TTC549 (cell line): ENCODE data around the gene TMC3.
"Not testable (repeated sequence)": the region's sequence is repeated elsewhere in the genome, so short reads cannot be mapped to it uniquely, and the experiment has no call there.

Experiments used
- FAIRE-seq: peaks from 2 replicates; lab custom pipeline; 2012; peaks lifted over from hg19 to GRCh38; lab: Jason Lieb, UNC

Gene TMC3

GRCh38 chr15:81384891-81385720, 11.1 kb upstream of the TMC3 start:
- FAIRE-seq: no peak

- no peak for FAIRE-seq
Observed at GRCh38 chr15:81381720-81382119, 7.7 kb upstream of the TMC3 start.

- FAIRE-seq: no peak
Observed at GRCh38 chr15:81380668-81381067, 6.7 kb upstream of the TMC3 start.

GRCh38 chr15:81380203-81380602, 6.2 kb upstream of the TMC3 start:
- no peak for FAIRE-seq

- no peak for FAIRE-seq
Observed at GRCh38 chr15:81379269-81379668, 5.3 kb upstream of the TMC3 start.

- FAIRE-seq: no peak
Observed at GRCh38 chr15:81378443-81378842, 4.4 kb upstream of the TMC3 start.

- FAIRE-seq: no peak
Observed at GRCh38 chr15:81377871-81378270, 3.9 kb upstream of the TMC3 start.

GRCh38 chr15:81376231-81376630, 2.2 kb upstream of the TMC3 start:
- no peak for FAIRE-seq

- no peak for FAIRE-seq
Observed at GRCh38 chr15:81375461-81375860, 1.4 kb upstream of the TMC3 start.

GRCh38 chr15:81373176-81373575, 837 bp downstream of the TMC3 start:
- no peak for FAIRE-seq

GRCh38 chr15:81372575-81372974, 1.4 kb downstream of the TMC3 start:
- FAIRE-seq: no peak

- FAIRE-seq: no peak
Observed at GRCh38 chr15:81363718-81364500, 10.1 kb downstream of the TMC3 start.

GRCh38 chr15:81363276-81363675, 10.7 kb downstream of the TMC3 start:
- FAIRE-seq: no peak

- no peak for FAIRE-seq
Observed at GRCh38 chr15:81362790-81363189, 11.2 kb downstream of the TMC3 start.

GRCh38 chr15:81361891-81362290, 12.1 kb downstream of the TMC3 start:
- FAIRE-seq: no peak

- FAIRE-seq: no peak
Observed at GRCh38 chr15:81360491-81360890, 13.5 kb downstream of the TMC3 start.

GRCh38 chr15:81358248-81358647, 15.8 kb downstream of the TMC3 start:
- FAIRE-seq: no peak

GRCh38 chr15:81357180-81357686, 16.8 kb downstream of the TMC3 start:
- no peak for FAIRE-seq

GRCh38 chr15:81356252-81356651, 17.8 kb downstream of the TMC3 start:
- FAIRE-seq: no peak

- FAIRE-seq: no peak
Observed at GRCh38 chr15:81351651-81352050, 22.4 kb downstream of the TMC3 start.

- FAIRE-seq: no peak
Observed at GRCh38 chr15:81349271-81349670, 24.7 kb downstream of the TMC3 start.

- FAIRE-seq: not testable (repeated sequence)
Observed at GRCh38 chr15:81348691-81349090, 25.3 kb downstream of the TMC3 start.

GRCh38 chr15:81347910-81348309, 26.1 kb downstream of the TMC3 start:
- no peak for FAIRE-seq
